GM19397 (cell line): ENCODE measurements around the gene DNAH8.

Experiments used
- ATAC-seq: cut with Tn5 transposase; IDR thresholded peaks from one replicate; pipeline ENCODE4 v1.9.1; 2021; ENCODE audit warnings: mild to moderate bottlenecking, moderate library complexity; ENCODE audit not compliant: unreplicated experiment

DNAH8 gene

GRCh38 chr6:38738261-38738660 is 23.1 kb downstream of the DNAH8 start:
- no peak for ATAC-seq

GRCh38 chr6:38739532-38739931 is 24.4 kb downstream of the DNAH8 start:
- no peak for ATAC-seq

DNA sequence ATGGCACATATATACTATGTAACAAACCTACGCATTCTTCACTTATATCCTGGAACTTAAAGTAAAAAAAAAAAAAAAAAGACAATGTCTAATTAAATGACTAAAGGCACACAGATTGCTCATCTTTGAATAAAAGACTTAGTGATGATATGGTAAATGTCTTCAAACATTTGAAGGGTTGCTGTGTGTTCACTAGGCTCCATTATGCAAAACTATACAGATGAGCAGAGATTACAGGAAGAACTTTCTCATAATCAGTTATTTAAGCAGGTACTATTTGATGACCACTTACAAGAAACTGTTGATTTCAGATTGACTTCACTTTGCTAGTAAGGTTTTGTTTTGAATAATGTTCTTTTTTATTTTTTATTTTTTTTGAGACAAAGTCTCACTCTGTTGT is 34.4 kb downstream of the DNAH8 start:
- ATAC-seq, result no peak

DNA sequence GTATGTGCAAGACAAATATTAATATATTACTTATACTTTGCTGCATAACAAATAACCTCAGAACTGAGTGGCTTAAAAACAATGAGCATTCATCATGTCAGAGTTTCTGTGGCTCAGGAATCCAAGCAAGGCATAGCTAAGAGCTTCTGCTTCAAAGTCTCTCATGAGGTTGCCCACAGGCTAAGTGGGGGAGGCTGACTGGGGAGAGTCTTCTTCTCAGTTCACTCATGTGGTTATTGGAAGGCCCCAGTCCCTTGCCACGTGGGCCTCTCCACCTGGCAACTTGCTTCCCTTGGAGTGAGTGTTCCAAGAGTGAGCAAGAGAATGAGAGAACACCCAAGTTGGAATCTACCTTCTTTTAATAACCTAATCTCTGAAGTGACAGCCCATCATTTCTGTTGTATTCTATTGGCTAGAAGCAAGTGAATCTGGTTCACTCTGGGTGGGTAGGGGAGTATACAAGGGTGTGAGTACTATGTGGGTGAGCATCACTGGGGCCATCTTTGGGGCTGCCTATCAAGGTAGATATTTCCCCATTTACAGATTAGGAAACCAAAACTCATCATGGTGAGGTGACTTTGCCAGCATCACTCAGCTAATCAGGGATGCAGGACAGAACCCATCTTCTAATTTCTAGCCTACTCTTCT is 36.0 kb downstream of the DNAH8 start:
- no peak for ATAC-seq

GRCh38 chr6:38753707-38754106 is 38.6 kb downstream of the DNAH8 start:
- ATAC-seq, result no peak

- no peak for ATAC-seq
Measured at GRCh38 chr6:38755207-38755606, 40.1 kb downstream of the DNAH8 start.

- no peak for ATAC-seq
Measured at GRCh38 chr6:38755874-38756273, 40.8 kb downstream of the DNAH8 start.

DNA sequence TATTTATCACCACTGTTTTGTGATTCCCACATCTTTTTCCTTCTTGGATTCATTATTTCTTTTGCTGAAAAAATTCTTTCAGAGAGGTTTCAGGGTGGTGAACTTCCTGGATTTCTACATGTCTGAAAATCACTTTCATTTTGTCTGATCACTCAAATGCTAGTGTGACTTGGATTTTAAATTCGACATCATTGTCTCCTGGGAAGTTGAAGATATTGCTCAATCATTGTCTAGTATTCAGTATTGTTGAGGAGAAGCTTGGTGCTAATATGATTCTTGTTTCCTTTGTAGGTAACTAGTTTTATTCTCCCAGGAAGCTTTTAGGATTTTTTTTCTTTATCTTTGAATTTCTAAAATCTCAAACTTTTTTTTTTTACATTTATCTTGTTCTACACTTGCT is 45.0 kb downstream of the DNAH8 start:
- no peak for ATAC-seq

- no peak for ATAC-seq
Measured at GRCh38 chr6:38762848-38763247, 47.7 kb downstream of the DNAH8 start.

DNA sequence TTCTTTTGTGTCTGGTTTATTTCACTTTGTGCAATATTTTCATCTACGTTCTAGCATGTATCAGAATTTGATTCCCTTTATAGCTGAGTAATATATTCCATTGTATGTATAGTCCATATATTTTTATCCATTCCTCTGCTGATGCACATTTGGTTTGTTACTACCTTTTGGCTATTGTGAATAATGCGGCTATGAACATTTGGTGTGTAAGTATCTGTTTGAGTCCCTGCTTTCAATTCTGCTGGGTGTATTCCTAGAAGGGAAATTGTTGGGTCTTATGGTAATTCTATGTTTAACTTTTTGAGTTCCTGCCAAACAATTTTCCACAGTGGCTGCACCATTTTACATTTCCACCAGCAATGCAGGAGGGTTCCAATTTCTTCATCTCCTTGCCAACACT is 52.4 kb downstream of the DNAH8 start:
- no peak for ATAC-seq

DNA sequence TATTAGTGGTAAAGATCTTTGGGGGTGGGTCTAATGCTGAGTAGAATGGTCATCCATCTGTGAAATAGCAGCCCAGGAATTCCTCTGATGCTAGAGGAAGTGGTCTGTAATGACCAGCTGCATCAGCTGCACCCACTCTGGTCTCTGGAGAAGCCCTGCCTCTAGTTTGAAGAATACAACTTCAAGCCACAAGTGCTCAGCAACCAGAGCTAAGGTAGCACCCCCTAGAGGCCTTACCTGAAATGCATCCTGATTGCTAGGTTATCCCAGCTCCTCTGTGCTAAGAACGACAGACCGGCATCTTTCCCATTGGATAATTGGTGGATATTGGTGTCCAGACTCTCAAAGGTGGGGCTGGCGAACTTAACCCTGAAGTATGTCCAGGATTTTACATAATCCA is 58.2 kb downstream of the DNAH8 start:
- no peak for ATAC-seq

GRCh38 chr6:38774929-38775707 is 60.0 kb downstream of the DNAH8 start:
- no peak for ATAC-seq

DNA sequence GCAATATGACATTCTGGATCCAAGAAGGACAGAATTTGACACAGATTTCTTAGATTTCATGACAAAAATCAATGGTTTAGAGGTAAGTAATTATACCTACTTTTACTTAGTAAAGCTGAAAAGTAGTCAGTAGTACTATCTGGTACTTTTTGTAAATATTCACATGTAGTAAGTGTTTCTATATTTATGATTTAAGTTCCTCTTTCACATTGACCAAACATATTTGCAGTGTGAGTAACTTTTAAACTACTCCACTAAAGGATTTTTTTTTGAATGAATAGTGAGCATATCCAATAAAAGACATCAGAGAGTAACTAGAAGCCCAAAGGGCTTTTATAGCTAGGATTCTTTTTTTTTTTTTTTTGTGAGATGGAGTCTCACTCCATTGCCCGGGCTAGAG is 60.8 kb downstream of the DNAH8 start:
- no peak for ATAC-seq

GRCh38 chr6:38776515-38776914 is 61.4 kb downstream of the DNAH8 start:
- ATAC-seq, result no peak

- ATAC-seq, result no peak
Measured at GRCh38 chr6:38779310-38780062, 64.4 kb downstream of the DNAH8 start.

DNA sequence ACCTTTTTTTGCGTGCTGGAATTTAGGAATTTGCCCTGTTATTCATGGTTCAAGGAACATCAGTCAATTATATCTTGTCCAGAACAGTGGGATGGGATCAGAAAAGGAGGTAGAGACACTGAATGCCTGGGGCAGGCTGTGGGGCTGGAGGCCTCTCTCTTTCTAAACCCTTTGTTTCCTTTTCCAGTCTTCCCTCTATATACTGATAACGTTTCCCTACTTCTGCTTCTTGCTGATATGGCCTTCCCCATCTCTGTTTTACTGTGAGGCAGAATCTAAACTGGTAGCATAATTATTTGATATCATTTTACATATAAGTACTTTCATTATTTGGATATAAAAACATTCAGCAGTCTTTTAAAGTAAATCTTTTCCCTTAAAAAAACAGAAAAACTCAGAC is 67.5 kb downstream of the DNAH8 start:
- ATAC-seq, result no peak

DNA sequence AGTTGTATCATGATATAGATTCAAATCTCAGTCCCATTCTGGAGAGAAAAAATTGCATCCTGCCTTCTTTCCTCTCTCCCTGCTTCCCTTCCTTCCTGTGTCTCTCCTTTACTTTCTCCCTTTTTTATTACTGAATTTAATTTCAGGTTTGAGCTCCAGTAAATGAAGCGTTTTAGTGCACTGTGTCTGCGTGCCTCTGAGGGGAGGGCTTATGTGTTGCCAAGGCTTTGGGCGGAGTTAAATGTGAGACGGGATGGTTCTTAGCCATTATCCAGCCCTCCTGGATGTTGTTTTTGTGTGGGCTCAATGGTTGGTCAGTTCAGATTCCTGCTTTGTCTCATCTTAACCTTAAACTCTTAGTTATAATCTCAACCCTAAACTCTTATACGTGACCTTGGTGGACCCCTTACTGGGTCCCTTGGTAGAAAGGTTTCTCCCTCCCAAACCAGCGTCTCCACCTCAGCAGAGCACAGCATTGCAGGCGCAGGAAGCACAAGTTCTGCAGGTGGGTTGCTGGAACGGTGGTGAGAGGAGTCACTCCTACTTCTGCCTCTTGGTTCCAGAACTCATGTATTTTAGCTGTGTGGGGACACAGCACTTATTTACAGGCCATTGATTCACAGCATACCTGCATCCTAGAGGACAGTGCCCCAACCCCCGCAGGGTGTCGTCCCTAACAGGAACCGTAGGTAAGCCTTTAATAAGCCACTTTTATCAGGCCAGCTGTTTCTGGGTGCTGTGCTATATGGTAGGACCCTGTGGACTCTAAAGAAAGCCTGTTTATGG is 68.5 kb downstream of the DNAH8 start:
- no peak for ATAC-seq

GRCh38 chr6:38784506-38785235 is 69.6 kb downstream of the DNAH8 start:
- ATAC-seq, result no peak

DNA sequence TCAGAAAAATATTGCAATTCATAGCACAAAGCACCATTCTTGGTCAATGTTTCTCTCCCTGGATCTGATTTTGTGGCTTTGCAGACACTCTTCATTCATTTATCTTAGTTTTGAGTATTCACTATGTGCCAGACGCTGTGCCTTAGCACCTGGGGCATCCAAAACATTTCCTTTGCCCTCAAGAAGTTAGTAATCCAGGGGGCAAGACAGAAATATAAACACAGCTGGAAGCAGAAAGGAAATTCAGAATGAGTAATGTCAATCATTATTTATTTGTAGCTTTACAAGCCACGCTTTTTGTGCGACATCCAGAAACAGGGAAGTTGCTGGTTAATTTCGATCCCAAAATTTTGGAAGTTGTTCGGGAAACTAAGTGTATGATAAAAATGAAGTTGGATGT is 71.4 kb downstream of the DNAH8 start:
- ATAC-seq, result no peak

DNA sequence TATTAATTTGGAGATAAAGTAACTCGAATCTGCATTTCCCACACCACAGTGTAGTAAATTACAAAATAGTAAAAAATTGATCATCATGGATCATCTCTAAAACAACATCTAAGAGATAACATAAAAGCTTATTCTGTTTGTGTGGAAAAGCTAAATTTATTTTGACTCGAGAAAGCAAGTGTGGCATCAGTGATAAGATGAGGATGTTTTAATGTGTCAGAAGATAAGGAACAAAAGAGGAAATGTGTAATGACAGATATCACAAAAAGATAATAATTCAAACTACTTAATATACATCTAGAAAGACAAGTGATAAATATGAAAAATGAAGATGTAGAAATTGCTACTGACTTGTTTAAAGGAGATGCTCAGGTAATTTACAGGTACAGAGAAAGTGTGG is 74.1 kb downstream of the DNAH8 start:
- ATAC-seq, result no peak

GRCh38 chr6:38792356-38792755 is 77.2 kb downstream of the DNAH8 start:
- no peak for ATAC-seq
